SU-DHL-6 (cell line): ENCODE results near the gene SEZ6L2.

Source experiments
- EZH2phosphoT487 ChIP-seq: fragments of 200-600 bp; sonication (generic), shearing (Covaris generic); conservative IDR thresholded peaks from 2 replicates; pipeline ENCODE4 v1.6.1; 2018; ENCODE audit warnings: mild to moderate bottlenecking, antibody characterized with exemption, low read length, moderate library complexity, mixed read lengths
- TF ChIP-seq, protein P1 (sequence below): fragments of 200-600 bp; sonication (generic); IDR thresholded peaks from one replicate; pipeline ENCODE4 v1.5.1; 2017; ENCODE audit warnings: antibody characterized with exemption, mild to moderate bottlenecking, low read length, moderate library complexity; ENCODE audit not compliant: insufficient read depth, poor library complexity, severe bottlenecking

DNA sequence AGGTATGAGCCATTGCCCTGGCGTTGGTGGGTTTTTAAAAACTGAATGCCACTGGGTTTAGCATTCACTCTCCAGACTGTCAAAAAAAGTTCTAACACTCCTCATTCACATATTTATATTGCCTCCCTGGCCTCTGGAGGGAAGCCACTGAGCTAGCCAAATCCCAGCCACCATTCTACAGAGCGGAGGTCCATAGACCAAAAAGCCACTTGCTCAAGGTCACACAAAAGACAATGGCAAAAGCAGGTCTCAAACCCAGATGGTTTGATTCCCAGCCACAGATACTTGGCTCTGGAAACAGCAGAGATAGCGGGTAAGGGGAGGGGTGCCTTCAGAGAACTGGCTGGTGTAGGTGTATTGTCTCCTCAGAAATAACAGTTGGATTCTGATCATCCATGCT, 18.3 kb downstream of the SEZ6L2 start:
- TF ChIP-seq, protein P1, sequence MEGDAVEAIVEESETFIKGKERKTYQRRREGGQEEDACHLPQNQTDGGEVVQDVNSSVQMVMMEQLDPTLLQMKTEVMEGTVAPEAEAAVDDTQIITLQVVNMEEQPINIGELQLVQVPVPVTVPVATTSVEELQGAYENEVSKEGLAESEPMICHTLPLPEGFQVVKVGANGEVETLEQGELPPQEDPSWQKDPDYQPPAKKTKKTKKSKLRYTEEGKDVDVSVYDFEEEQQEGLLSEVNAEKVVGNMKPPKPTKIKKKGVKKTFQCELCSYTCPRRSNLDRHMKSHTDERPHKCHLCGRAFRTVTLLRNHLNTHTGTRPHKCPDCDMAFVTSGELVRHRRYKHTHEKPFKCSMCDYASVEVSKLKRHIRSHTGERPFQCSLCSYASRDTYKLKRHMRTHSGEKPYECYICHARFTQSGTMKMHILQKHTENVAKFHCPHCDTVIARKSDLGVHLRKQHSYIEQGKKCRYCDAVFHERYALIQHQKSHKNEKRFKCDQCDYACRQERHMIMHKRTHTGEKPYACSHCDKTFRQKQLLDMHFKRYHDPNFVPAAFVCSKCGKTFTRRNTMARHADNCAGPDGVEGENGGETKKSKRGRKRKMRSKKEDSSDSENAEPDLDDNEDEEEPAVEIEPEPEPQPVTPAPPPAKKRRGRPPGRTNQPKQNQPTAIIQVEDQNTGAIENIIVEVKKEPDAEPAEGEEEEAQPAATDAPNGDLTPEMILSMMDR = no peak
- no peak for TF ChIP-seq EZH2phosphoT487
